GM12875 (cell line): ENCODE results near the gene ZBTB40.

ENCODE experiments used
- H3K4me3 ChIP-seq: one replicate; pipeline ENCODE4 v1.5.1; 2011; ENCODE audit warnings: low read depth, low read length, control low read depth
- TF ChIP-seq, protein P1 (sequence below): IDR thresholded peaks from 2 replicates; pipeline ENCODE4 v1.5.1; 2011; ENCODE audit warnings: low read depth, mild to moderate bottlenecking, control low read depth, inconsistent platforms, low read length, moderate library complexity, borderline replicate concordance; ENCODE audit not compliant: insufficient read depth

ZBTB40 gene

DNA sequence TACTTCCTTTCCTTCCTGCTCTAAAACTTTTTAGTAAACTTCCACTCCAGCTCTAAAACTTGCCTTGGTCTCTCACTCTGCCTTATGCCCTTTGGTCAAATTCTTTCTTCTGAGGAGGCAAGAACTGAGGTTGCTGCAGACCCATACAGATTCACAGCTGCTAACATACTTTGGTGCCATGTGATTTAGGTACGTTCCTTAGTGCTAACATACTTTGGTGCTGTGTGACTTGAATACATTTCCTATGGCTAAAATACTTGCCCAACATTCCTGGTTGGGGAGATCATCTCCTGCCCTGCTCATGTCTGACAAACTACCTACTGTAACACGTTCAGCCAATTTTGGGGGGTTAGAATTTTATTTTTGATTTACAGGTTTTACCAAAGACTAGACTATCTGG, 6.8 kb upstream of the ZBTB40 start:
- H3K4me3 ChIP-seq = no peak overlapping the region
- TF ChIP-seq, protein P1, sequence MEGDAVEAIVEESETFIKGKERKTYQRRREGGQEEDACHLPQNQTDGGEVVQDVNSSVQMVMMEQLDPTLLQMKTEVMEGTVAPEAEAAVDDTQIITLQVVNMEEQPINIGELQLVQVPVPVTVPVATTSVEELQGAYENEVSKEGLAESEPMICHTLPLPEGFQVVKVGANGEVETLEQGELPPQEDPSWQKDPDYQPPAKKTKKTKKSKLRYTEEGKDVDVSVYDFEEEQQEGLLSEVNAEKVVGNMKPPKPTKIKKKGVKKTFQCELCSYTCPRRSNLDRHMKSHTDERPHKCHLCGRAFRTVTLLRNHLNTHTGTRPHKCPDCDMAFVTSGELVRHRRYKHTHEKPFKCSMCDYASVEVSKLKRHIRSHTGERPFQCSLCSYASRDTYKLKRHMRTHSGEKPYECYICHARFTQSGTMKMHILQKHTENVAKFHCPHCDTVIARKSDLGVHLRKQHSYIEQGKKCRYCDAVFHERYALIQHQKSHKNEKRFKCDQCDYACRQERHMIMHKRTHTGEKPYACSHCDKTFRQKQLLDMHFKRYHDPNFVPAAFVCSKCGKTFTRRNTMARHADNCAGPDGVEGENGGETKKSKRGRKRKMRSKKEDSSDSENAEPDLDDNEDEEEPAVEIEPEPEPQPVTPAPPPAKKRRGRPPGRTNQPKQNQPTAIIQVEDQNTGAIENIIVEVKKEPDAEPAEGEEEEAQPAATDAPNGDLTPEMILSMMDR = no peak

- no peak overlapping the region for H3K4me3 ChIP-seq
- TF ChIP-seq, protein P1 = no peak
Measured at GRCh38 chr1:22447621-22448111, 4.0 kb upstream of the ZBTB40 start.

DNA sequence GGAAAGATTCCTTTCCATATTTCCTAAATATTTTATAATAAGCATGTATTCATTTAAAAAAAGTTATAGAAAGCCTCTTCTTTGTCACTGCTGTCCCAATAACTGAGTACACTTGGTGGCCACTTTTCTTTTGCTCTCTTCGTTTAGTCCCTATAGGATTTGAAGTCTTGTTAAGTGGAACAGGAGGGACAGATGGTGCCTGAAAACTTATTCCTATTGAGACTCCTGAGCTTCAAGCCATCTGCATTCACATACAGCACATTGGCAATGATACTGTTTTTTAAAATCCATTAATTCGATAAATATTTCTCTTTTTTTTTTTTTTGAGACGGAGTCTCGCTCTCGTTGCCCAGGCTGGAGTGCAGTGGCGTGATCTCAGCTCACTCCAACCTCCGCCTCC, 2.0 kb upstream of the ZBTB40 start:
- no peak overlapping the region for H3K4me3 ChIP-seq
- TF ChIP-seq, protein P1 = no peak

- TF ChIP-seq, protein P1 = no peak
- H3K4me3 ChIP-seq = no peak overlapping the region
Measured at GRCh38 chr1:22450351-22451021, 1.2 kb upstream of the ZBTB40 start.

GRCh38 chr1:22452481-22452957, 868 bp downstream of the ZBTB40 start:
- H3K4me3 ChIP-seq = peak overlapping the region; percentile 96
- TF ChIP-seq, protein P1 = no peak

GRCh38 chr1:22453181-22453580, 1.5 kb downstream of the ZBTB40 start:
- TF ChIP-seq, protein P1 = no peak
- H3K4me3 ChIP-seq = no peak overlapping the region

GRCh38 chr1:22454476-22455056, 2.9 kb downstream of the ZBTB40 start:
- TF ChIP-seq, protein P1 = no peak

More at GRCh38 chr1:22454476-22455056, 2.9 kb downstream of the ZBTB40 start:
- H3K4me3 ChIP-seq = no peak overlapping the region
